Trophoblast cell (in vitro differentiated cells and primary cell): ENCODE measurements around the gene UTP18.

ENCODE experiments used
- DNase-seq, 2 donors: peaks; one replicate each; pipeline ENCODE4 v3.0.0-alpha.2; 2016
- H2AFZ ChIP-seq: 2 replicates; pipeline ENCODE4 v1.6.1; 2013; ENCODE audit warnings: low read length, moderate library complexity, mild to moderate bottlenecking; ENCODE audit not compliant: insufficient read depth, poor library complexity
- H2AK5ac ChIP-seq: 2 replicates; pipeline ENCODE4 v1.6.1; 2013; ENCODE audit warnings: mild to moderate bottlenecking, low read length
- H2BK120ac ChIP-seq: 2 replicates; pipeline ENCODE4 v1.6.1; 2013; ENCODE audit warnings: low read length, mild to moderate bottlenecking, moderate library complexity; ENCODE audit not compliant: insufficient read depth, poor library complexity
- H2BK12ac ChIP-seq: 2 replicates; pipeline ENCODE4 v1.6.1; 2013; ENCODE audit warnings: mild to moderate bottlenecking, low read length, moderate library complexity
- H2BK5ac ChIP-seq: 2 replicates; pipeline ENCODE4 v1.6.1; 2013; ENCODE audit warnings: low read length, low read depth, moderate library complexity, mild to moderate bottlenecking; ENCODE audit not compliant: poor library complexity
- H3K14ac ChIP-seq: 2 replicates; pipeline ENCODE4 v1.6.1; 2013; ENCODE audit warnings: mild to moderate bottlenecking, low read length
- H3K18ac ChIP-seq: 2 replicates; pipeline ENCODE4 v1.6.1; 2013; ENCODE audit warnings: mild to moderate bottlenecking, low read length
- H3K23ac ChIP-seq: 2 replicates; pipeline ENCODE4 v1.6.1; 2013; ENCODE audit warnings: low read length
- H3K27ac ChIP-seq: 2 replicates; pipeline ENCODE4 v1.5.1; 2013; ENCODE audit warnings: low read depth, mild to moderate bottlenecking, inconsistent platforms, low read length, moderate library complexity
- H3K27me3 ChIP-seq: 2 replicates; pipeline ENCODE4 v1.6.1; 2013; ENCODE audit warnings: inconsistent platforms, mild to moderate bottlenecking, low read length, moderate library complexity; ENCODE audit not compliant: insufficient read depth
- H3K36me3 ChIP-seq, 2 experiments: 1 replicate in 1 of 2; 2 replicates in 1 of 2; pipeline ENCODE4 v1.6.1; 2013; ENCODE audit warnings: low read length in 2 of 2, mild to moderate bottlenecking in 2 of 2, moderate library complexity in 1 of 2; ENCODE audit not compliant: insufficient read depth in 2 of 2, control insufficient read depth in 1 of 2
- H3K4ac ChIP-seq: 2 replicates; pipeline ENCODE4 v1.6.1; 2013; ENCODE audit warnings: low read depth, mild to moderate bottlenecking, low read length, moderate library complexity
- H3K4me1 ChIP-seq, 2 experiments: 1 replicate in 1 of 2; 2 replicates in 1 of 2; pipeline ENCODE4 v1.6.1; 2013; ENCODE audit warnings: low read length in 2 of 2, mild to moderate bottlenecking in 2 of 2, moderate library complexity in 1 of 2; ENCODE audit not compliant: insufficient read depth in 2 of 2, control insufficient read depth in 1 of 2
- H3K4me2 ChIP-seq: 2 replicates; pipeline ENCODE4 v1.6.1; 2013; ENCODE audit warnings: inconsistent platforms, mild to moderate bottlenecking, low read length, moderate library complexity
- H3K4me3 ChIP-seq: 2 replicates; pipeline ENCODE4 v1.5.1; 2013; ENCODE audit warnings: mild to moderate bottlenecking, low read depth, low read length, inconsistent platforms
- H3K79me1 ChIP-seq: one replicate; pipeline ENCODE4 v1.6.1; 2013; ENCODE audit warnings: low read length
- H3K79me2 ChIP-seq: 2 replicates; pipeline ENCODE4 v1.6.1; 2013; ENCODE audit warnings: low read length, mild to moderate bottlenecking; ENCODE audit not compliant: control insufficient read depth, insufficient read depth, poor library complexity
- H3K9ac ChIP-seq: 2 replicates; pipeline ENCODE4 v1.6.1; 2013; ENCODE audit warnings: mild to moderate bottlenecking, low read length
- H3K9me3 ChIP-seq: 2 replicates; pipeline ENCODE4 v1.6.1; 2013; ENCODE audit warnings: low read depth, mild to moderate bottlenecking, control low read depth, inconsistent platforms, low read length; ENCODE audit not compliant: insufficient read depth
- H4K12ac ChIP-seq: 2 replicates; pipeline ENCODE4 v1.6.1; 2013; ENCODE audit warnings: low read depth, mild to moderate bottlenecking, low read length, moderate library complexity
- H4K8ac ChIP-seq: 2 replicates; pipeline ENCODE4 v1.6.1; 2013; ENCODE audit warnings: low read depth, mild to moderate bottlenecking, low read length, moderate library complexity
- H4K91ac ChIP-seq: one replicate; pipeline ENCODE4 v1.6.1; 2013; ENCODE audit warnings: low read depth, mild to moderate bottlenecking, low read length, moderate library complexity
- WGBS: extraction: QIAGEN DNeasy Blood & Tissue Kit; methylation state at CpG from one replicate; pipeline ENCODE4 v1.1.7; 2013; ENCODE audit warnings: missing lambda C conversion rate; ENCODE audit not compliant: insufficient read length, insufficient coverage; ENCODE audit errors: extremely low coverage; 5-methylcytosine and 5-hydroxymethylcytosine counted together

The UTP18 gene

DNA sequence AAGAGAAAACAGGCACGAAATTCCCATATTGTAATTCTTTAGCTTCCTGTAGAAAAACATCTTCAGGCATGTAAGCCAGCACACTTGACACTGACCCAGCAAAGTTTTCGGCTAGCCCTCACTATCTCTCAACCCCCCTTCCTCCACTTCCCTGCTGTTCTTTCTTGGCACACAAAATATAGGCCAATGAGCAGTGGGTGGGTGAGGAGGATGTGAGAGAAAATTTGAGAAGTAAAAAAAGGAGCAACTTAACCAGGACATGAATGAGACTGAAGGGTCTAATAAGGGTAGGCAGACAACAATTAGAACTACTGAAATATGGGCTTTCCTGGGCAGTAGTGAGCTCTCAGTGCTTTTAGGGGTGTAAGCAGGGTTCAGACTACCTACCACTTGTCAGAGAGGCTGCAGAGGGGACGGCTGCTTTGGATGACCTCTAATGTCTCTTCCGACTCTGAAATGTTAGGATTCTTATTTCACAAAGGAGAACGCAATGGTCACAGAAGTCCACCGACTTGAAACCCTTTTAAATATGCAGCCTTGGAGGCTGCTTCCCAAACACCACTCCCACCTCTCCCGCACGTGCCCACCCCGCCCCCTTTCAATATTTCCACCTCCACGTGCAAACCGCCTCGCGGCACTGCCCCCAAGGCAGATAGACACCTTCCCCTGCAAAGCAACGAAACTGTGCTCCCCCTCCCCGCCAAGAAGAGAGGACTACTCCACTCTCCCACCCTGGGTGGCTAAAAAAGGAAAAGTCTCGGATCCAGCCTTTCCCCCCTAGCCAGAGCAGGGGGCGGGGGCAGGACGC lies 1.4 kb upstream of the UTP18 start:
- H2BK120ac ChIP-seq: no peak overlapping the region
- H2AK5ac ChIP-seq: no peak overlapping the region
- no peak overlapping the region for H3K27ac ChIP-seq
- H3K36me3 ChIP-seq: peaks cover 2 to 5% of the 10 kb centered on the region in 2 experiments
- H3K4ac ChIP-seq: peak overlapping the region; percentile 99
- no peak overlapping the region for H3K23ac ChIP-seq
- H3K4me1 ChIP-seq: peaks cover 7 to 17% of the 10 kb centered on the region in 2 experiments
- H4K91ac ChIP-seq: peak overlapping the region; percentile 67
- no peak overlapping the region for H2BK12ac ChIP-seq
- H3K79me1 ChIP-seq: peaks cover 14% of the 10 kb centered on the region
- no peaks in the 10 kb centered on the region for H3K27me3 ChIP-seq
- H3K4me2 ChIP-seq: peak overlapping the region; percentile 96
- peak in 1 of 2 donors; percentile 25 for DNase-seq
- no peak overlapping the region for H3K18ac ChIP-seq
- peaks cover 23% of the 10 kb centered on the region for H3K79me2 ChIP-seq
- H2BK5ac ChIP-seq: peak overlapping the region; percentile 74
- no peaks in the 10 kb centered on the region for H3K9me3 ChIP-seq
- H3K14ac ChIP-seq: no peak overlapping the region
- peak overlapping the region; percentile 92 for H3K4me3 ChIP-seq
- no CpG with 5 or more reads among the region's 18 CpGs for WGBS
- peak overlapping the region; percentile 21 for H4K12ac ChIP-seq
- H3K9ac ChIP-seq: peak overlapping the region; percentile 81
- no peak overlapping the region for H2AFZ ChIP-seq
- no peak overlapping the region for H4K8ac ChIP-seq

DNA sequence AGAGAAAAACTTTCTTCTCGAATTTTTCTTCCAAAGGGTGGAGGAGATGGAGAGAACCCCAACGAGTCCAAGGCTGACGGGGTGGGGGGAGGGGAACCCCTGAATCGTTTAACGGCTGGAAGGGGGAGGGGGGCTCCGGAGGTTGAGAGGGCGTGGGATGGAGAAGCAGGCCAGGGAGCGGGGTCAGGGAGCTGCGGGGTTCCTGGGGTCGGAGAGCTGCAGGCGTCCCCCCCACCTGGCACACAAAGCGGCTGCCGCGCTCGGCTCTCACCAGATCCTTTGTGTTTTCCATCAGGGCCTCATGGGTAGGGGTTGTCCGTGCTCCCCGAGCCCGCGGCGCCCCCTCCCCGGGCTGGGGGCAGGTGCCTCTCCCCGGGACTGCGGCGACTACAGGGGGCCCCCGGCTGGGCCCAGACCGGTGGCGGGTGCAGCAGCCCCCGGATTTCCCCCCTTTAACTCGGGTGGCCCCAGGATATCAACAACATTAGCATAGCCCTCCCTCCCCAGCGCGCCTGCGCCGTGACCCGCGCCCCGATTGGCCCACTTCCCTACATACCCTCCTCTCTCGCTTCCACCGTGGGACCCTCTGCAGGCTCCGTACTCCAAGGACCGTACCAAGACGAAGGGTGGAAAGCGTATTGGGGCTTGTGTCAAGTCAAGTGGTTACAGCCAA lies 646 bp upstream of the UTP18 start, which contains the start of gene MBTD1:
Gene MBTD1, minus strand, starts transcription at position 486 of the 673 bp plus-strand sequence. CDS start 34,888 bp downstream, outside the sequence.
- peak within 1 kb of the TSS; percentile 81 for H3K18ac ChIP-seq
- H3K9me3 ChIP-seq: no peaks in the 10 kb centered on the region
- peak within 1 kb of the TSS; percentile 82 for H4K91ac ChIP-seq
- peak within 1 kb of the TSS; percentile 73 for H3K14ac ChIP-seq
- H3K9ac ChIP-seq: peak within 1 kb of the TSS; percentile 95
- H3K79me2 ChIP-seq: peaks cover 23% of the 10 kb centered on the region
- H3K23ac ChIP-seq: no peak within 1 kb of the TSS
- peak within 1 kb of the TSS; percentile 96 for H3K4me2 ChIP-seq
- peaks cover 10 to 18% of the 10 kb centered on the region in 2 experiments for H3K4me1 ChIP-seq
- peaks cover 2 to 7% of the 10 kb centered on the region in 2 experiments for H3K36me3 ChIP-seq
- peak within 1 kb of the TSS; percentile 84 for H2BK5ac ChIP-seq
- no peak within 1 kb of the TSS for H2BK12ac ChIP-seq
- H3K27me3 ChIP-seq: no peaks in the 10 kb centered on the region
- peak within 1 kb of the TSS; percentile 87 for H2BK120ac ChIP-seq
- peak within 1 kb of the TSS; percentile 78 for H4K12ac ChIP-seq
- peak within 1 kb of the TSS; percentile 93 for H3K4me3 ChIP-seq
- H4K8ac ChIP-seq: peak within 1 kb of the TSS; percentile 88
- peak within 1 kb of the TSS; percentile 63 for H2AK5ac ChIP-seq
- DNase-seq: peak; percentile 80 to 87
- peaks cover 16% of the 10 kb centered on the region for H3K79me1 ChIP-seq
- WGBS: no CpG with 5 or more reads among the region's 42 CpGs
- H3K4ac ChIP-seq: peak within 1 kb of the TSS; percentile 99
- H2AFZ ChIP-seq: peak within 1 kb of the TSS; percentile 64
- peak within 1 kb of the TSS; percentile 91 for H3K27ac ChIP-seq

DNA sequence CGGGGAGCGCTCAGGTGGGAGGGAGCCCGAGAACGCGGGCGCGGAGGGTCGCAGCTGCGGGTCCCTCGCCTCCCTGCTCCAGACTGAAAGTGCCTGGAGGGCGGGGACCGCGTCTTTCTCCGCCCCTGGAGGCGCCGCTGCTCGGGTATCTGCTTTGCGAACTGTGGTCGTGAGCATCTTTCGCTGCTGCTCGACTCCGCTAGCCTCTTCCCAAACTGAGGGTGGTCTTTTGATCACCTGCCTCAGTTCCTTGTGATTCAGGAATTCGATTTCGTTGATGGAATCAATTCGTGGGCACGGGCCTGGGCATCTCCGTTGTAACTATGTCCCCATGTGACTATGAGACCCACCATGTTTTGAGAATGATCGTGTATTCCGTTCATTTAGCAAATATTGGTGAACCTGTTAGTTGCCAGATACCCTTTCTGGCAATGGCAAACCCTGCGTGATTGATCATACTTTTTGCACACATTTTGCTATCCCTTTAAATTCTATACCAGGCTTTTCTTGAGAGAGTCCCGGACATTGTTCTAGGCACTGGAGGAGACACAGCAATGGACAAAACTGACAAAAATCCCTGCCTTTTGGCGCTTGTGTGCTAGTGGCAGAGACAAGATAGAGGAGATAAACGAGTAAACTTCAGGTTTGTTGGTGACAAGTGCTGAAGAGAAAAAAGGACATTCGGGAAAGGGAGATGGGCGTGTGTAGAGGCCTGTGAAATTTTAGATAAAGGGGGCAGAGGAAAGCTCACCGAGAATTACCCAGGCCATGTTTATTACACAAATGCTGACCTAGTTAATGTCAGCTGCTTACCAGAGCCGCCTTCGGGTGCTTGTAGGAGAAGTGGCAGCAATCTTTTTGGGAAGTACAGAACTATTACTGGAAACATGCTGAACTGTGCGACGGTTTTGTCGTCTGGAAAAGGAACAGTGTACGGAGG lies 948 bp downstream of the UTP18 start:
- Histone ChIP-seq H3K27me3 (no peaks in the 10 kb centered on the region), H3K9me3 (no peaks in the 10 kb centered on the region), H4K12ac (no peak overlapping the region), H2AFZ (peak overlapping the region; percentile 64), H3K4me3 (peak overlapping the region; percentile 93), H3K36me3 (peaks cover 5 to 10% of the 10 kb centered on the region in 2 experiments), H3K4me2 (peak overlapping the region; percentile 88), H3K18ac (peak overlapping the region; percentile 74), H3K79me1 (peaks cover 16% of the 10 kb centered on the region), H2BK120ac (peak overlapping the region; percentile 24), H3K4me1 (peaks cover 10 to 18% of the 10 kb centered on the region in 2 experiments), H4K8ac (peak overlapping the region; percentile 88), H3K79me2 (peaks cover 23% of the 10 kb centered on the region), H3K9ac (peak overlapping the region; percentile 44), H3K23ac (no peak overlapping the region), H4K91ac (peak overlapping the region; percentile 11), H3K27ac (peak overlapping the region; percentile 91), H2AK5ac (no peak overlapping the region), H3K14ac (peak overlapping the region; percentile 72), H3K4ac (peak overlapping the region; percentile 94), H2BK12ac (peak overlapping the region; percentile 20), H2BK5ac (no peak overlapping the region)
- no CpG with 5 or more reads among the region's 42 CpGs for WGBS
- peak; percentile 33 to 50 for DNase-seq

DNA sequence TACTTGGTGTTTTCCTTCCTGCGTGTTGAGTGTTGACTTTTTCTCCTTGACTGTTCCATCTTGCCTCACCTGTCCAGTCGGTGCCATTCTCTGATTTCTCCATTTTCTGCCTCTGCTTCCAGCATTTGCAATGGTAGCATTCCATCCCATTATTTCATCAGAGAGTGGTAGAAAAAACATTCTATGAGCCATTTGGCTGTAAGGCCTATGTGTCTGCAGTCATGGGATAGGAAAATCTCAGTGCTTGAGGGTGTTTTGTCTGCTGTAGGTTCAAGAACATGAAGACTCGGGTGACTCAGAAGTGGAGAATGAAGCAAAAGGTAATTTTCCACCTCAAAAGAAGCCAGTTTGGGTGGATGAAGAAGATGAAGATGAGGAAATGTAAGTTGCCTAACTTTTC lies 2.7 kb downstream of the UTP18 start:
- peak; percentile 82 to 97 for DNase-seq
- Histone ChIP-seq H3K9ac (no peak overlapping the region), H3K36me3 (peaks cover 12 to 14% of the 10 kb centered on the region in 2 experiments), H2BK12ac (no peak overlapping the region), H3K18ac (no peak overlapping the region), H4K8ac (no peak overlapping the region), H3K79me2 (peaks cover 21% of the 10 kb centered on the region), H3K23ac (no peak overlapping the region), H2AFZ (no peak overlapping the region), H2AK5ac (no peak overlapping the region), H2BK120ac (no peak overlapping the region), H3K27ac (peak overlapping the region; percentile 81), H3K9me3 (no peaks in the 10 kb centered on the region), H3K79me1 (peaks cover 16% of the 10 kb centered on the region), H2BK5ac (peak overlapping the region; percentile 68), H3K4me3 (no peak overlapping the region), H3K27me3 (no peaks in the 10 kb centered on the region), H4K91ac (no peak overlapping the region), H4K12ac (no peak overlapping the region), H3K4me1 (peaks cover 10 to 18% of the 10 kb centered on the region in 2 experiments), H3K4me2 (no peak overlapping the region), H3K4ac (no peak overlapping the region), H3K14ac (no peak overlapping the region)
- WGBS: no CpG with 5 or more reads among the region's 3 CpGs
